GM13976 (cell line): ENCODE measurements around the gene LY6G5C.

ENCODE experiments used
- DNase-seq: peaks from one replicate; pipeline ENCODE4 v3.0.0; 2012; ENCODE audit warnings: low spot score
- CTCF ChIP-seq: IDR thresholded peaks from 2 replicates; pipeline ENCODE4 v1.5.1; 2012; ENCODE audit warnings: borderline replicate concordance, mild to moderate bottlenecking; ENCODE audit not compliant: insufficient read depth; ENCODE audit errors: extremely low read depth, missing control alignments, control extremely low read depth
- in situ Hi-C: fragments of 300-500 bp; cut with MboI; formaldehyde crosslinking; loops from one replicate; pipeline ENCODE4 v1.12.0; 2022; ENCODE audit warnings: low sequenced_read_pairs, mixed read lengths, inconsistent platforms; ENCODE audit not compliant: unreplicated experiment

The LY6G5C gene

GRCh38 chr6:31661262-31662123 lies 19.4 kb downstream of the LY6G5C start:
- TF ChIP-seq CTCF: no peak
- in situ Hi-C loops: no loop called here
- DNase-seq: no peak

DNA sequence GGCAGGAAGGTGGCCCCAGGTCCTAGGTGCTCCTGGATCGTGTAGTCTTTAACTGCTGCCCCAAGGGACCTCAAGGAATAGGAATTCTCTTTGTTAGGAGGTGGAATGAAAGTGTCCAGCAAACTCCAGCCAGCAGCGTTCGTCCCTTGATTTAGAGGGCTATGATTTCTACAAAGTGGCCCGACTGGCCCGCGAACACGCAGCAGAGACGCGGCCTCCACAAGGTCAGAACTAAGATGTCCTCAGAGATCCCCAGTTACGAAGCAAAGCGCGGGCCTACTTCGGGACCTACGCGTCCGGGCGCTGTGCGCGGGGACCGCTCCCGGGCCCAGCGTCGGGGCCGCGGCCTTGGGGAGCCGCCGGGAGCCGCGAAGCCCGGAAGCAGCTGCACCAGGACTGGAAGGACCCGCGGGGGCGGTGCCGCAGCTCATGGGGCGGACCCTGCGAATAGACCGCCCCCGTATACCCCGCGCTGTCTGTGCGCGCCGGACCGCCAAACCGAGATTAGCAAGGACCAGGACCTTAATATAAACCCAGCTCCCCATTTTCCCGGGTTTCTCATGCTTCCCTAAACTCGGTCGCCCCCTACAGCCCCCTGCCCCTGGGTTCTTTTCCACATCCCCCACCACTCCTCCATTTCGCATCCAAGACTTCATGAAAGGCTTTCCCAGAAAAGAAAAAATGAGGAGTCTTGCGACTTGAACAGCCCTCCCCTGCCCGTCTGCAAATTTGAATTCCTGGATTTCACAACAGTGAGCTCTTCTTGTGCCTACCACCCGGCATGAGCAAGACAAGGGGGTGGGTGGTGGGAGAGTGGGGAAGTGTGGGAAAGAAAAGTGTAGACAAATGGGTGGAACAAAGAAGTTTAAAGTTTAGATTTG lies 20.2 kb downstream of the LY6G5C start, which contains the start of gene C6orf47:
Gene C6orf47, minus strand, starts transcription at position 398 of the 881 bp plus-strand sequence. CDS start 831 bp downstream, outside the sequence.
- no peak for TF ChIP-seq CTCF
- in situ Hi-C loops: no loop called here

DNA sequence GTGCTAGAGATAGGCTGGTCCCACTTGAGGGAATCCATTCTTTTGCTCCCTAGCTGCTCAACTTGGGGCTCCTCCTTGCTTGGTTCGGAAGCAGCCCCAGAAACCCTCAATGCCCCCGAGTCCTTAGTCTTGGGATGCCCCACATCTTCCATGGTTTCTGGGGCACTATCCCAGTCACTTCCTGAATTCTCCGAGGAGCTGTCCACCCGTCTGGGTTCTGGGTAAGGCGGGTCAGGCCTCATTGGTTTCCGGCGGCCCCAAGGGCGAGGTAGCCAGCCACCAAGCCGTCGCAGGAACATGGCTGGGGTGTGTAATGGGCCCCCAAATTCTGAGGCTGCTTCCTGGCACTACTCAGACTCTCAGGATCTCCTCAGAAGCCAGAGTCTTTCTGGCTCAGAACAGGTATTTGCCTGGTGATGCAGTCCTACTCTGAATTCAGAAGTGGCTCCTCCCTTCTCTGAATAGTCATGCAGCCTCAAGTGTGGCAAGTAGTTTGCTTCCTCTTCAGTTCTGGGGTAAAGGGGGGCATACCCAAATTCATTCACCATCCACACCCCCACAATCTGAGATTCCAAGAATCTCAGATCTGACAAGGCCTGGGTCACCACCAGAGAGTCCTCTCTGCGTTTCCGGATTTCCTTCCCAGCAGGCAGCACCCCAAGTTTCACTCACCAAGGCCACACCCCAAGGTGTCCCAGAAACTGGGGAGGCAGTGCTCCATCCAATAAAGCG lies 21.1 kb downstream of the LY6G5C start:
- DNase-seq: no peak
- in situ Hi-C loops: no loop called here
- TF ChIP-seq CTCF: no peak

More for the DNA sequence above, 20.2 kb downstream of the LY6G5C start, which contains the start of gene C6orf47:
- peak; percentile 90 for DNase-seq

DNA sequence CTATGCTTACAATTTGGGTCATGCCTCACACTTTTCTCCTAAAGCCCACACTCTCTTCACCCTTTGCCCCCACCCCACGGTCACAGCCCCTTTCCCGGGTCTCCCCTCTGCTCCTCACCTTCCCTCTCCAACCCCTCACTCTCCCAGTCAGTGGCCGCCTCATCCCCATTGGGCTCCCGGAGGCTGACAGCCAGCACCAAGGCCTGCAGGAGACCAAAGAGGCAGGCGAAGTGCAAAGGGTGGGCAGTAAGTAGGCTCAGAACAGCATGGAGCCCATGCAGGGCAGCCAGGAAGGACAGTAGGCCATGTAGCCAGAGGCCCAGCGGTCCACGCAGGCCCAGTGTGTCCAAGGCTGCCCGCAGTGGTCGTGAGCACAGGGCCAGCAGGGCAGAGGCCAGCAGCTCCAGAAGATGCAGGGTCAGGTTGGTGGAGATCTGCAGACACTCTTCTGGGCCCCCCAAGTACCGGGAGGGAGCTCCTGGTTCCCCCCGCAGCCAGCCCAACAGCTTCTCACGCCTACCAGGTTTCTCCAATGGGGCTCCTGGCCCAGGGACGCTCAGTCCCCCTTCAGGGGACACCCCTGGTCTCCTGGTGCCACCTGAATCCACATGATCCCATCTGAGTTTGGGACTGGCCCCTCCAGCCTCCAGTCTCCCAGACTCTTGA lies 21.8 kb downstream of the LY6G5C start:
- no peak for DNase-seq
- TF ChIP-seq CTCF: no peak
- in situ Hi-C loops: no loop called here

- in situ Hi-C loops: no loop called here
- TF ChIP-seq CTCF: no peak
- no peak for DNase-seq
These were observed 22.6 kb downstream of the LY6G5C start for GRCh38 chr6:31658158-31658688.
